CD14-positive monocyte (primary cell): ENCODE data around the gene MSRB1. TPM values are rescaled to one million over a fixed set of nuclear protein-coding genes. Genes with fewer than 3 reads are reported as not detected.
A peak's percentile ranks its signal among the peaks of the same experiment; 100 is the strongest.

Experiments
- DNase-seq, 3 donors: peaks; one replicate each; pipeline ENCODE4 v3.0.0-alpha.2; 2011 to 2022
- H2AFZ ChIP-seq: 2 replicates; pipeline ENCODE4 v1.6.0; 2012; ENCODE audit warnings: mild to moderate bottlenecking, low read depth, low read length, inconsistent platforms; ENCODE audit not compliant: insufficient read depth, poor library complexity, severe bottlenecking
- H3K27ac ChIP-seq, 2 donors: 1 replicate in 1 of 2; 2 replicates in 1 of 2; pipeline ENCODE4 v1.5.1; 2012 to 2013; ENCODE audit warnings: low read length in 2 of 2, control low read depth in 1 of 2, inconsistent platforms in 1 of 2, low read depth in 1 of 2, mild to moderate bottlenecking in 1 of 2
- H3K27me3 ChIP-seq, 2 donors: one replicate each; pipeline versions ENCODE4 v1.6.0 to v1.6.1; 2011 to 2013; ENCODE audit warnings: low read length in 2 of 2; ENCODE audit not compliant: control insufficient read depth in 2 of 2, insufficient read depth in 2 of 2
- H3K36me3 ChIP-seq, 2 donors: replicated peaks in 1 of 2; 1 replicate in 1 of 2; 2 replicates in 1 of 2; pipeline versions ENCODE4 v1.5.1 to v1.6.1; 2012 to 2013; ENCODE audit warnings: low read length in 2 of 2, control low read depth in 1 of 2, inconsistent platforms in 1 of 2, mild to moderate bottlenecking in 1 of 2; ENCODE audit not compliant: insufficient read depth in 2 of 2, control insufficient read depth in 1 of 2
- H3K4me1 ChIP-seq, 2 donors: 1 replicate in 1 of 2; 2 replicates in 1 of 2; pipeline versions ENCODE4 v1.5.1 to v1.6.1; 2012 to 2013; ENCODE audit warnings: low read length in 2 of 2, control low read depth in 1 of 2, inconsistent platforms in 1 of 2, mild to moderate bottlenecking in 1 of 2, moderate library complexity in 1 of 2; ENCODE audit not compliant: insufficient read depth in 2 of 2, control insufficient read depth in 1 of 2
- H3K4me2 ChIP-seq: replicated peaks from 2 replicates; pipeline ENCODE3; 2012; ENCODE audit warnings: low read length, moderate library complexity, mild to moderate bottlenecking; ENCODE audit not compliant: poor library complexity, severe bottlenecking; ENCODE audit errors: extremely low read depth
- H3K4me3 ChIP-seq, 3 experiments: fragments of 200-600 bp in 1 of 3; sonication (generic) in 1 of 3; replicated peaks in 1 of 3; 1 replicate in 2 of 3; 2 replicates in 1 of 3; pipeline ENCODE4 v1.5.1; 2011 to 2013; ENCODE audit warnings: low read length in 3 of 3, mild to moderate bottlenecking in 3 of 3, control low read depth in 2 of 3, low read depth in 2 of 3, inconsistent platforms in 1 of 3, moderate library complexity in 1 of 3
- H3K79me2 ChIP-seq: 2 replicates; pipeline ENCODE4 v1.6.0; 2012; ENCODE audit warnings: mild to moderate bottlenecking, control low read depth, inconsistent platforms, low read length, moderate library complexity; ENCODE audit not compliant: insufficient read depth
- H3K9ac ChIP-seq: 2 replicates; pipeline ENCODE4 v1.6.0; 2017; ENCODE audit warnings: low read length, mild to moderate bottlenecking; ENCODE audit not compliant: insufficient read depth, poor library complexity, severe bottlenecking
- H3K9me3 ChIP-seq, 2 donors: replicated peaks in 1 of 2; 1 replicate in 1 of 2; 2 replicates in 1 of 2; pipeline versions ENCODE4 v1.5.1 to v1.6.1; 2012 to 2013; ENCODE audit warnings: low read length in 2 of 2, control low read depth in 1 of 2; ENCODE audit not compliant: control insufficient read depth in 1 of 2, insufficient read depth in 1 of 2
- H4K20me1 ChIP-seq: 2 replicates; pipeline ENCODE4 v1.6.0; 2012; ENCODE audit warnings: mild to moderate bottlenecking, low read length, control low read depth, moderate library complexity; ENCODE audit not compliant: insufficient read depth
- H3K27ac Mint-ChIP-seq, 7 donors: one replicate each; pipeline ENCODE4 v1.8.0; 2020; ENCODE audit warnings: mild to moderate bottlenecking in 7 of 7, mixed read lengths in 7 of 7, moderate library complexity in 6 of 7, inconsistent platforms in 2 of 7
- H3K27me3 Mint-ChIP-seq, 3 donors: one replicate each; pipeline ENCODE4 v1.8.0; 2021 to 2022; ENCODE audit warnings: low read depth in 3 of 3, mild to moderate bottlenecking in 3 of 3, mixed read lengths in 3 of 3, moderate library complexity in 3 of 3, inconsistent platforms in 1 of 3
- H3K36me3 Mint-ChIP-seq, 2 donors: one replicate each; pipeline ENCODE4 v1.8.0; 2020; ENCODE audit warnings: mixed read lengths in 2 of 2, inconsistent platforms in 1 of 2, mild to moderate bottlenecking in 1 of 2
- H3K4me1 Mint-ChIP-seq: one replicate; pipeline ENCODE4 v1.8.0; 2020; ENCODE audit warnings: mild to moderate bottlenecking, mixed read lengths
- H3K4me3 Mint-ChIP-seq, 2 donors: one replicate each; pipeline ENCODE4 v1.8.0; 2020; ENCODE audit warnings: mild to moderate bottlenecking in 2 of 2, mixed read lengths in 2 of 2, moderate library complexity in 1 of 2
- H3K9me3 Mint-ChIP-seq, 7 donors: one replicate each; pipeline ENCODE4 v1.8.0; 2020 to 2022; ENCODE audit warnings: mixed read lengths in 7 of 7, mild to moderate bottlenecking in 6 of 7, moderate library complexity in 6 of 7, inconsistent platforms in 2 of 7
- CTCF ChIP-seq: fragments of 200-600 bp; IDR thresholded peaks from one replicate; pipeline ENCODE4 v1.8.0; 2022; ENCODE audit warnings: antibody characterized with exemption, mild to moderate bottlenecking
- WGBS: methylation state at CpG from one replicate; pipeline ENCODE4 v1.1.5; 2013; ENCODE audit warnings: missing lambda C conversion rate; ENCODE audit not compliant: insufficient coverage; 5-methylcytosine and 5-hydroxymethylcytosine counted together
- intact Hi-C, 2 donors: fragments of 100-400 bp; cut with micrococcal nuclease; formaldehyde crosslinking; loops; one replicate each; pipeline versions ENCODE4 v1.15.0 to v1.15.1; 2023
- polyA plus RNA-seq, 3 donors: library from polyadenylated mRNA; depleted of rRNA in 1 of 3; unstranded in 2 of 3; stranded (reverse) in 1 of 3; fragments of 300-500 nt in 2 of 3; fragments of >200 nt in 1 of 3; fragmentation: Illumina TruSeq in 2 of 3; gene quantifications; 1 replicate in 2 of 3; 2 replicates in 1 of 3; pipeline ENCODE4 v1.2.3, GENCODE V29; 2012 to 2021

The MSRB1 gene
- polyA plus RNA-seq, 3 donors = 116 to 427 (median 416) TPM

- Histone ChIP-seq H3K9ac (no peak overlapping the region), H3K27me3 (no peaks in the 10 kb centered on the region), H3K79me2 (peaks cover 51% of the 10 kb centered on the region), H3K4me2 (peak overlapping the region; percentile 82), H3K4me3 (peak overlapping the region in 1 of 3 experiments; percentile 93), H3K4me1 (peaks cover 38 to 52% of the 10 kb centered on the region in 2 donors), H4K20me1 (peaks cover 35% of the 10 kb centered on the region), H2AFZ (no peak overlapping the region), H3K27ac (peak overlapping the region in 1 of 2 donors; percentile 20), H3K9me3 (no peaks in the 10 kb centered on the region), H3K36me3 (peaks cover 21% of the 10 kb centered on the region in 2 donors)
- intact Hi-C loops = no loop called here
- peaks cover 45% of the 10 kb centered on the region for H3K4me1 Mint-ChIP-seq
- TF ChIP-seq CTCF = no peak
- peaks cover 24 to 30% of the 10 kb centered on the region in 2 donors for H3K36me3 Mint-ChIP-seq
- H3K9me3 Mint-ChIP-seq = peaks cover 0 to 8% (median 0%) of the 10 kb centered on the region in 7 donors
- DNase-seq = no peak
- peak overlapping the region in 6 of 7 donors; percentile 32 to 80 (median 67) for H3K27ac Mint-ChIP-seq
- peak overlapping the region; percentile 88 to 91 for H3K4me3 Mint-ChIP-seq
- peaks cover 6 to 26% (median 22%) of the 10 kb centered on the region in 3 donors for H3K27me3 Mint-ChIP-seq
- WGBS = 62% methylated on average over 16 of the region's 20 CpGs
Observed at GRCh38 chr16:1960665-1961630, 17.9 kb upstream of the MSRB1 start.

GRCh38 chr16:1959269-1960039 is 16.5 kb upstream of the MSRB1 start, which contains the start of gene NDUFB10:
TSS of gene NDUFB10 (plus strand) at chr16:1959538. CDS start at chr16:1959625, 87 bp downstream.
- peaks cover 35% of the 10 kb centered on the region for H4K20me1 ChIP-seq
- intact Hi-C loops = no loop called here

More at GRCh38 chr16:1959269-1960039, 16.5 kb upstream of the MSRB1 start, which contains the start of gene NDUFB10:
- peak within 1 kb of the TSS; percentile 88 to 91 for H3K4me3 Mint-ChIP-seq
- H3K27ac Mint-ChIP-seq = peak within 1 kb of the TSS; percentile 76 to 90 (median 80)
- peaks cover 8 to 37% (median 24%) of the 10 kb centered on the region in 3 donors for H3K27me3 Mint-ChIP-seq
- H3K4me2 ChIP-seq = peak within 1 kb of the TSS; percentile 82
- H3K27me3 ChIP-seq = no peaks in the 10 kb centered on the region
- peaks cover 38% of the 10 kb centered on the region for H3K4me1 Mint-ChIP-seq
- H3K4me1 ChIP-seq = peaks cover 30 to 43% of the 10 kb centered on the region in 2 donors
- H3K4me3 ChIP-seq = peak within 1 kb of the TSS; percentile 93 to 96 (median 93)
- H2AFZ ChIP-seq = peak within 1 kb of the TSS; percentile 95
- peaks cover 21% of the 10 kb centered on the region in 2 donors for H3K36me3 ChIP-seq
- under 1% methylated on average over 76 of the region's 79 CpGs for WGBS
- H3K9me3 ChIP-seq = no peaks in the 10 kb centered on the region
- H3K79me2 ChIP-seq = peaks cover 38% of the 10 kb centered on the region
- H3K36me3 Mint-ChIP-seq = peaks cover 24 to 30% of the 10 kb centered on the region in 2 donors
- peak within 1 kb of the TSS; percentile 92 for H3K9ac ChIP-seq
- peak within 1 kb of the TSS; percentile 20 to 83 for H3K27ac ChIP-seq
- peak; percentile 87 to 93 (median 89) for DNase-seq
- H3K9me3 Mint-ChIP-seq = peaks cover 0 to 8% (median 0%) of the 10 kb centered on the region in 7 donors
- peak; percentile 67 for TF ChIP-seq CTCF
